GM12878 (cell line): ENCODE results near the gene TNFRSF11A. TPM values are rescaled to one million over a fixed set of nuclear protein-coding genes. Genes with fewer than 3 reads are reported as not detected.
A peak's percentile ranks its signal among the peaks of the same experiment; 100 is the strongest.

Source experiments
- ATAC-seq: fragments of 200-7000 bp; cut with Tn5 transposase; 3 replicates; pipeline ENCODE4 v1.9.1; 2020; ENCODE audit warnings: mild to moderate bottlenecking, moderate library complexity
- BruUV-seq: library from RNA; stranded (reverse); fragments of 400-500 nt; replicated peaks from 2 replicates; lab custom pipeline; 2021; lab: Mats Ljungman, UMichigan
- CTCF ChIA-PET: fragments of 300-600 bp; sonication (Branson Sonifier 250); formaldehyde crosslinking; extraction: SDS; loops from one replicate; lab custom pipeline; 2021; ENCODE audit warnings: inconsistent platforms; lab: Yijun Ruan, JAX
- POLR2A ChIA-PET: fragments of 350-600 bp; formaldehyde crosslinking; extraction: SDS; loops from one replicate; lab custom pipeline; 2021; ENCODE audit warnings: inconsistent platforms; lab: Charles Lee
- RAD21 ChIA-PET: fragments of 300-600 bp; sonication (Branson Sonifier 250); formaldehyde crosslinking; loops from one replicate; lab custom pipeline; 2023; ENCODE audit warnings: antibody characterized with exemption; ENCODE audit not compliant: unreplicated experiment; lab: Charles Lee
- SMC1A ChIA-PET: fragments of 300-600 bp; sonication (Branson Sonifier 250); formaldehyde crosslinking; loops from one replicate; lab custom pipeline; 2023; ENCODE audit not compliant: unreplicated experiment, uncharacterized antibody; lab: Charles Lee
- DNase-seq: peaks from one replicate; pipeline ENCODE4 v3.0.0-alpha.2; 2011; ENCODE audit warnings: low read depth, low spot score
- FAIRE-seq: peaks from 3 replicates; lab custom pipeline; 2011; peaks lifted over from hg19 to GRCh38; lab: Jason Lieb, UNC
- H2AFZ ChIP-seq: 2 replicates; pipeline ENCODE4 v1.6.0; 2011; ENCODE audit warnings: low read depth, low read length, control low read depth; ENCODE audit not compliant: control insufficient read depth
- H3K27ac ChIP-seq: 2 replicates; pipeline ENCODE4 v1.5.1; 2011; ENCODE audit warnings: control low read depth; ENCODE audit not compliant: control insufficient read depth, insufficient read depth
- H3K27me3 ChIP-seq, 2 experiments: replicated peaks in 1 of 2; 2 replicates each; pipeline versions ENCODE4 v1.6.0 to v1.6.1; 2011; ENCODE audit warnings: low read length in 1 of 2; ENCODE audit not compliant: control insufficient read depth in 2 of 2, insufficient read depth in 2 of 2
- H3K36me3 ChIP-seq, 2 experiments: 2 replicates each; pipeline ENCODE4 v1.5.1; 2011; ENCODE audit warnings: low read length in 1 of 2; ENCODE audit not compliant: control insufficient read depth in 2 of 2, insufficient read depth in 2 of 2
- H3K4me1 ChIP-seq: 2 replicates; pipeline ENCODE4 v1.6.1; 2011; ENCODE audit warnings: mild to moderate bottlenecking, low read length, moderate library complexity, mixed read lengths; ENCODE audit not compliant: control insufficient read depth, insufficient read depth
- H3K4me2 ChIP-seq: 2 replicates; pipeline ENCODE4 v1.6.0; 2011; ENCODE audit warnings: control low read depth; ENCODE audit not compliant: control insufficient read depth, insufficient read depth
- H3K4me3 ChIP-seq: fragments of 200-600 bp; sonication (generic); 2 replicates; pipeline ENCODE4 v1.5.1; 2016
- H3K79me2 ChIP-seq: 2 replicates; pipeline ENCODE4 v1.6.0; 2011; ENCODE audit warnings: low read length; ENCODE audit not compliant: control insufficient read depth, insufficient read depth
- H3K9ac ChIP-seq: 2 replicates; pipeline ENCODE4 v1.8.0; 2011; ENCODE audit warnings: low read length, control low read depth, mixed read lengths; ENCODE audit not compliant: control insufficient read depth, insufficient read depth
- H3K9me3 ChIP-seq: replicated peaks from 3 replicates; pipeline ENCODE4 v1.5.1; 2011; ENCODE audit warnings: mild to moderate bottlenecking, low read length; ENCODE audit not compliant: control insufficient read depth, insufficient read depth
- H4K20me1 ChIP-seq: 2 replicates; pipeline ENCODE4 v1.6.0; 2011; ENCODE audit not compliant: control insufficient read depth, insufficient read depth
- CBX5 ChIP-seq: sonication (generic); IDR thresholded peaks from 2 replicates; pipeline ENCODE4 v1.6.1; 2016; ENCODE audit warnings: low read depth, moderate library complexity, mild to moderate bottlenecking, inconsistent platforms
- EED ChIP-seq: sonication (generic); IDR thresholded peaks from 2 replicates; pipeline ENCODE4 v1.6.1; 2016; ENCODE audit warnings: antibody characterized with exemption, low read depth
- EP300 ChIP-seq, 2 experiments: fragments of 150-350 bp in 1 of 2; IDR thresholded peaks; 2 replicates each; pipeline ENCODE4 v1.6.1; 2011 to 2012; ENCODE audit warnings: low read depth in 2 of 2, low read length in 2 of 2, borderline replicate concordance in 1 of 2, improper control_type of control experiment in 1 of 2, inconsistent platforms in 1 of 2; ENCODE audit not compliant: control insufficient read depth in 1 of 2
- IKZF2 ChIP-seq, 2 experiments: fragments of 450-650 bp; IDR thresholded peaks; 2 replicates each; pipeline ENCODE4 v1.6.1; 2017; ENCODE audit warnings: mild to moderate bottlenecking in 2 of 2, moderate library complexity in 2 of 2
- KDM1A ChIP-seq: fragments of 200-600 bp; sonication (generic); IDR thresholded peaks from 2 replicates; pipeline ENCODE4 v1.6.1; 2016; ENCODE audit warnings: borderline replicate concordance
- NFYB ChIP-seq: IDR thresholded peaks from 2 replicates; pipeline ENCODE4 v1.6.1; 2011; ENCODE audit warnings: low read depth, mild to moderate bottlenecking, low read length, improper control_type of control experiment, moderate library complexity; ENCODE audit not compliant: insufficient read depth
- RB1 ChIP-seq: fragments of 450-650 bp; formaldehyde crosslinking; IDR thresholded peaks from 2 replicates; pipeline ENCODE4 v1.6.1; 2017; ENCODE audit warnings: mild to moderate bottlenecking, borderline replicate concordance
- SIN3A ChIP-seq: IDR thresholded peaks from 2 replicates; pipeline ENCODE4 v1.6.1; 2012; ENCODE audit warnings: low read depth, low read length, improper control_type of control experiment
- SMAD5 ChIP-seq: IDR thresholded peaks from 2 replicates; pipeline ENCODE4 v1.6.1; 2016; ENCODE audit warnings: antibody characterized with exemption, low read depth
- SMARCA5 ChIP-seq: fragments of 450-650 bp; IDR thresholded peaks from 2 replicates; pipeline ENCODE4 v1.6.1; 2017; ENCODE audit warnings: mild to moderate bottlenecking
- SP1 ChIP-seq: IDR thresholded peaks from one replicate; pipeline ENCODE4 v1.6.1; 2011; ENCODE audit warnings: low read depth, low read length
- SPI1 ChIP-seq: IDR thresholded peaks from 2 replicates; pipeline ENCODE4 v1.6.1; 2011; ENCODE audit warnings: low read depth, mild to moderate bottlenecking, low read length, moderate library complexity, borderline replicate concordance; ENCODE audit not compliant: insufficient read depth
- SUZ12 ChIP-seq: fragments of 200-600 bp; sonication (generic); IDR thresholded peaks from one replicate; pipeline ENCODE4 v1.6.1; 2018; ENCODE audit warnings: antibody characterized with exemption, mild to moderate bottlenecking; ENCODE audit not compliant: unreplicated experiment
- YY1 ChIP-seq: IDR thresholded peaks from 2 replicates; pipeline ENCODE4 v1.6.1; 2011; ENCODE audit warnings: low read depth, mild to moderate bottlenecking, low read length
- WGBS: methylation state at CpG from one replicate; pipeline ENCODE4 v1.1.6; 2016; ENCODE audit warnings: low lambda C conversion rate; ENCODE audit not compliant: insufficient replicate concordance, insufficient coverage; ENCODE audit errors: missing lambda C conversion rate; 5-methylcytosine and 5-hydroxymethylcytosine counted together
- in situ Hi-C: fragments of 300-500 bp; cut with MboI; formaldehyde crosslinking; loops from 9 replicates; pipeline ENCODE4 v1.14.3; 2018; ENCODE audit warnings: mixed read lengths
- intact Hi-C: fragments of 100-400 bp; cut with micrococcal nuclease; formaldehyde crosslinking; loops from one replicate; pipeline ENCODE4 v1.14.2; 2022; ENCODE audit not compliant: unreplicated experiment
- polyA plus RNA-seq, 11 experiments: library from polyadenylated mRNA; depleted of rRNA in 4 of 11; unstranded in 6 of 11; stranded (reverse) in 5 of 11; fragments of >200 nt; fragmentation: Nextera tagmentation in 4 of 11; fragmentation: Illumina TruSeq in 1 of 11; extraction: Ambion mirVana in 4 of 11; extraction: Trizol in 1 of 11; gene quantifications; 1 replicate in 1 of 11; 2 replicates in 10 of 11; pipeline versions ENCODE4 v1.2.1 to v1.2.3, GENCODE V29; 2011 to 2016; ENCODE audit warnings: inconsistent platforms in 2 of 11, missing spikeins in 2 of 11, low read depth in 1 of 11
- total RNA-seq, 4 experiments: library from RNA; depleted of rRNA in 3 of 4; stranded (reverse); fragments of >200 nt in 3 of 4; fragmentation: Illumina TruSeq in 1 of 4; extraction: Trizol in 1 of 4; gene quantifications; 2 replicates each; pipeline versions ENCODE4 v1.2.1 to v1.2.3, GENCODE V29; 2013 to 2021
- TF ChIP-seq, protein P1 (sequence below): fragments of 450-650 bp; IDR thresholded peaks from 2 replicates; pipeline ENCODE4 v1.6.1; 2017; ENCODE audit warnings: mild to moderate bottlenecking, low read depth, inconsistent platforms; ENCODE audit not compliant: poor library complexity, severe bottlenecking
- TF ChIP-seq, protein P2 (sequence below): IDR thresholded peaks from 2 replicates; pipeline ENCODE4 v1.6.1; 2012; ENCODE audit warnings: low read depth, low read length, improper control_type of control experiment

TNFRSF11A gene
- total and polyA plus RNA-seq, 10 of the 15 experiments (the other 5 are each of a cell fraction or from before 2014, with no cell fraction given) = 0.07 to 4.0 (median 0.23) TPM

DNA sequence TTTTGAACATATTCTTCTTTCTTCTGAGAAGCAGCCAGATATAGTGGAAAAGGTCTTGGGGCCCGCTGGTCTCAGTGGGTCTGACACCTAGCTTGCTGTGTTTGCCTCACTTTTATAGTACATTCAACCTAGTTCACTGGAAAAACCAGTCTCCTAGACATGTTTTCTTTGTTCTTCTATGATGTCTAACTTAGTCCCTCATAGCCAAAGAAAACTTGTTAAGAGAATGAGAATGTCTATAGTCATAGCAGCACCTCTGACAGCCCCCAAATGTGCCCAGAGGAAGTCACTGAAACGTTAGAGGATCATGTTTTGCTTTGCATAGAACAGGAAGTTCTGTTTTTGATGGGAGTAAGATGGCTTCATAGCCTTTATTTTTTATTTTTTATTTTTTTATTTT lies 40.3 kb downstream of the TNFRSF11A start:
- DNase-seq (no peak), ATAC-seq (peak; percentile 37), FAIRE-seq (no peak)
- H3K79me2 ChIP-seq = no peaks in the 10 kb centered on the region
- BruUV-seq = no TSS peak
- CTCF ChIA-PET = no interaction called here
- H3K27ac ChIP-seq = no peak overlapping the region
- no peak for TF ChIP-seq CBX5
- TF ChIP-seq SMAD5 = no peak
- TF ChIP-seq SPI1 = peak; percentile 24; the same call in 1 of the 2 replicates
- 18% methylated on average over 2 of the region's 2 CpGs for WGBS
- no peaks in the 10 kb centered on the region for H4K20me1 ChIP-seq
- SMC1A ChIA-PET = no interaction called here
- H3K9ac ChIP-seq = no peak overlapping the region
- no peak overlapping the region for H3K4me3 ChIP-seq
- H3K4me2 ChIP-seq = no peak overlapping the region
- no peaks in the 10 kb centered on the region for H3K27me3 ChIP-seq
- in situ Hi-C loops = no loop called here
- no peak overlapping the region for H2AFZ ChIP-seq
- POLR2A ChIA-PET = interaction anchor here (0.5 kb wide), 1 partner anchor 197 kb away, joined by 3 read pairs; no protein-coding TSS in a partner anchor
- H3K9me3 ChIP-seq = no peaks in the 10 kb centered on the region
- H3K4me1 ChIP-seq = peaks cover 6% of the 10 kb centered on the region
- RAD21 ChIA-PET = no interaction called here
- H3K36me3 ChIP-seq = no peaks in the 10 kb centered on the region; a peak in 1 of 4 replicates
- intact Hi-C loops = no loop called here

- Histone ChIP-seq H4K20me1 (no peaks in the 10 kb centered on the region), H3K36me3 (no peaks in the 10 kb centered on the region; a peak in 1 of 4 replicates), H3K4me1 (peaks cover 6% of the 10 kb centered on the region), H3K27me3 (no peaks in the 10 kb centered on the region), H3K9me3 (no peaks in the 10 kb centered on the region), H2AFZ (no peak overlapping the region), H3K27ac (no peak overlapping the region), H3K79me2 (no peaks in the 10 kb centered on the region), H3K4me3 (no peak overlapping the region), H3K4me2 (no peak overlapping the region), H3K9ac (no peak overlapping the region)
- ATAC-seq = no peak
- ChIA-PET CTCF (interaction anchor here (0.6 kb wide), 1 partner anchor 173 kb away, joined by 3 read pairs; no protein-coding TSS in a partner anchor), SMC1A (interaction anchor here (0.6 kb wide), 1 partner anchor 96 kb away, joined by 3 read pairs; no protein-coding TSS in a partner anchor), RAD21 (no interaction called here), POLR2A (no interaction called here)
- BruUV-seq = no TSS peak
- 90% methylated on average over 6 of the region's 6 CpGs for WGBS
- intact Hi-C loops (no loop called here), in situ Hi-C loops (no loop called here)
- DNase-seq = no peak
- no peak for FAIRE-seq
- TF ChIP-seq KDM1A (no peak), RB1 (no peak), SP1 (no peak), NFYB (no peak), EP300 (IDR thresholded peaks at IDR 0.05; ENCODE audit: borderline replicate concordance in 1 of 2, control insufficient read depth in 1 of 2, low read depth in 2 of 2, low read length in 2 of 2) (no peak), SIN3A (no peak), YY1 (no peak), SUZ12 (no peak), IKZF2 (IDR thresholded peaks at IDR 0.05) (no peak), EED (no peak), SMARCA5 (no peak)
- TF ChIP-seq, protein P1, sequence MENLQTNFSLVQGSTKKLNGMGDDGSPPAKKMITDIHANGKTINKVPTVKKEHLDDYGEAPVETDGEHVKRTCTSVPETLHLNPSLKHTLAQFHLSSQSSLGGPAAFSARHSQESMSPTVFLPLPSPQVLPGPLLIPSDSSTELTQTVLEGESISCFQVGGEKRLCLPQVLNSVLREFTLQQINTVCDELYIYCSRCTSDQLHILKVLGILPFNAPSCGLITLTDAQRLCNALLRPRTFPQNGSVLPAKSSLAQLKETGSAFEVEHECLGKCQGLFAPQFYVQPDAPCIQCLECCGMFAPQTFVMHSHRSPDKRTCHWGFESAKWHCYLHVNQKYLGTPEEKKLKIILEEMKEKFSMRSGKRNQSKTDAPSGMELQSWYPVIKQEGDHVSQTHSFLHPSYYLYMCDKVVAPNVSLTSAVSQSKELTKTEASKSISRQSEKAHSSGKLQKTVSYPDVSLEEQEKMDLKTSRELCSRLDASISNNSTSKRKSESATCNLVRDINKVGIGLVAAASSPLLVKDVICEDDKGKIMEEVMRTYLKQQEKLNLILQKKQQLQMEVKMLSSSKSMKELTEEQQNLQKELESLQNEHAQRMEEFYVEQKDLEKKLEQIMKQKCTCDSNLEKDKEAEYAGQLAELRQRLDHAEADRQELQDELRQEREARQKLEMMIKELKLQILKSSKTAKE = no peak
- TF ChIP-seq, protein P2, sequence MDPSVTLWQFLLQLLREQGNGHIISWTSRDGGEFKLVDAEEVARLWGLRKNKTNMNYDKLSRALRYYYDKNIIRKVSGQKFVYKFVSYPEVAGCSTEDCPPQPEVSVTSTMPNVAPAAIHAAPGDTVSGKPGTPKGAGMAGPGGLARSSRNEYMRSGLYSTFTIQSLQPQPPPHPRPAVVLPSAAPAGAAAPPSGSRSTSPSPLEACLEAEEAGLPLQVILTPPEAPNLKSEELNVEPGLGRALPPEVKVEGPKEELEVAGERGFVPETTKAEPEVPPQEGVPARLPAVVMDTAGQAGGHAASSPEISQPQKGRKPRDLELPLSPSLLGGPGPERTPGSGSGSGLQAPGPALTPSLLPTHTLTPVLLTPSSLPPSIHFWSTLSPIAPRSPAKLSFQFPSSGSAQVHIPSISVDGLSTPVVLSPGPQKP = no peak
These were observed 41.9 kb downstream of the TNFRSF11A start for GRCh38 chr18:62366992-62367391.
